Muscle of arm (tissue), 14 donors: Measurements from ENCODE around the gene HTR3E. TPM values are rescaled to one million over a fixed set of nuclear protein-coding genes. Genes with fewer than 3 reads are reported as not detected.
"Not testable (repeated sequence)": the region's sequence is repeated elsewhere in the genome, so short reads cannot be mapped to it uniquely, and the experiment has no call there.

Experiments
- DNase-seq: peaks from one replicate; pipeline ENCODE4 v3.0.0-alpha.2; 2013
- long read RNA-seq, 11 donors: transcript quantifications; one replicate each; lab custom pipeline, GENCODE V29; 2026
- polyA plus RNA-seq, 12 donors: library from polyadenylated mRNA; unstranded; fragments of 120-200 nt; gene quantifications; one replicate each; pipeline ENCODE4 v1.2.1, GENCODE V29; 2013; ENCODE audit not compliant: insufficient read length in 12 of 12

Gene HTR3E
- polyA plus RNA-seq = under 1 TPM in 2 of 12 donors, not detected in 10; 0.09 to 0.21 TPM
- long read RNA-seq, donor 1 = 0 reads
- long read RNA-seq, donor 2 = 0 reads
- long read RNA-seq, donor 3 = 0 reads
- long read RNA-seq, donor 4 = 0 reads
- long read RNA-seq, donor 5 = 0 reads
- long read RNA-seq, donor 6 = 0 reads
- long read RNA-seq, donor 7 = 0 reads
- long read RNA-seq, donor 8 = 0 reads
- long read RNA-seq, donor 9 = 0 reads
- long read RNA-seq, donor 10 = 0 reads
- long read RNA-seq, donor 11 = 0 reads

GRCh38 chr3:184096811-184097383 is at the start of gene HTR3E:
TSS of gene HTR3E (plus strand) at chr3:184097064. CDS start at chr3:184097530, 466 bp downstream.
- no peak for DNase-seq

GRCh38 chr3:184050217-184050847 is 46.5 kb upstream of the HTR3E start:
- DNase-seq = no peak

- DNase-seq = no peak
Observed at GRCh38 chr3:184052767-184053166, 44.1 kb upstream of the HTR3E start, which contains the start of gene HTR3C. TSS of gene HTR3C (plus strand) at chr3:184053047. CDS start at chr3:184053081, 34 bp downstream.

- no peak for DNase-seq
Observed at GRCh38 chr3:184058029-184058428, 38.8 kb upstream of the HTR3E start.

- no peak for DNase-seq
Observed at GRCh38 chr3:184059424-184059823, 37.4 kb upstream of the HTR3E start.

GRCh38 chr3:184062637-184063036 is 34.2 kb upstream of the HTR3E start:
- no peak for DNase-seq

GRCh38 chr3:184066211-184066610 is 30.7 kb upstream of the HTR3E start:
- no peak for DNase-seq

- no peak for DNase-seq
Observed at GRCh38 chr3:184067573-184068055, 29.2 kb upstream of the HTR3E start.

- DNase-seq = no peak
Observed at GRCh38 chr3:184068344-184068743, 28.5 kb upstream of the HTR3E start.

- DNase-seq = not testable (repeated sequence)
Observed at GRCh38 chr3:184071142-184071541, 25.7 kb upstream of the HTR3E start.

GRCh38 chr3:184073621-184074020 is 23.2 kb upstream of the HTR3E start:
- no peak for DNase-seq

GRCh38 chr3:184075901-184076300 is 21.0 kb upstream of the HTR3E start:
- no peak for DNase-seq

- DNase-seq = no peak
Observed at GRCh38 chr3:184077881-184078280, 19.0 kb upstream of the HTR3E start.

GRCh38 chr3:184078851-184079250 is 18.0 kb upstream of the HTR3E start:
- no peak for DNase-seq

GRCh38 chr3:184081116-184081830 is 15.6 kb upstream of the HTR3E start:
- no peak for DNase-seq

GRCh38 chr3:184082034-184082433 is 14.8 kb upstream of the HTR3E start:
- DNase-seq = no peak

GRCh38 chr3:184082465-184082864 is 14.4 kb upstream of the HTR3E start:
- no peak for DNase-seq

GRCh38 chr3:184085389-184085852 is 11.4 kb upstream of the HTR3E start:
- no peak for DNase-seq

- DNase-seq = no peak
Observed at GRCh38 chr3:184092199-184092598, 4.7 kb upstream of the HTR3E start.

- DNase-seq = no peak
Observed at GRCh38 chr3:184097556-184097955, 692 bp downstream of the HTR3E start.

- no peak for DNase-seq
Observed at GRCh38 chr3:184099806-184100686, 3.2 kb downstream of the HTR3E start.
